ENCODE measurements around the gene NEK1. TPM values are rescaled to one million over a fixed set of nuclear protein-coding genes. Genes with fewer than 3 reads are reported as not detected.

The NEK1 gene
- total RNA-seq, 1 experiment from 2014 or later, result 12.3 TPM

- no peaks in the 10 kb centered on the region for H3K27me3 Mint-ChIP-seq (ENCODE audit: low read depth)
- Histone ChIP-seq H3K79me2 (ENCODE audit: insufficient read depth, low read length) (no peaks in the 10 kb centered on the region), H3K27me3 (ENCODE audit: insufficient read depth, low read length) (no peaks in the 10 kb centered on the region), H2BK15ac (ENCODE audit: low read depth, low read length) (no peak overlapping the region), H3K23me2 (ENCODE audit: insufficient read length, low read depth, low read length, poor library complexity, severe bottlenecking) (no peaks in the 10 kb centered on the region), H3K14ac (ENCODE audit: insufficient read depth, low read length) (no peak overlapping the region), H3K18ac (ENCODE audit: insufficient read length, low read depth, low read length) (no peak overlapping the region), H3T11ph (ENCODE audit: low read length) (no peak overlapping the region), H3K27ac (ENCODE audit: insufficient read length, low read depth, low read length) (no peak overlapping the region), H3K9ac (ENCODE audit: extremely low read depth, insufficient read length, low read length) (no peak overlapping the region), H2BK12ac (ENCODE audit: insufficient read length, low read depth, low read length) (no peak overlapping the region), H2BK120ac (ENCODE audit: low read depth, low read length, poor library complexity, severe bottlenecking) (no peak overlapping the region), H4K8ac (replicated peaks; ENCODE audit: insufficient read length, low read depth, low read length) (no peak overlapping the region), H3K4ac (ENCODE audit: low read depth, low read length) (no peak overlapping the region), H3K4me1 (ENCODE audit: insufficient read depth, low read length) (no peaks in the 10 kb centered on the region), H4K5ac (ENCODE audit: insufficient read length, low read depth, low read length) (no peak overlapping the region), H4K91ac (ENCODE audit: insufficient read length, low read depth, low read length) (no peak overlapping the region), H4K20me1 (ENCODE audit: control insufficient read depth, insufficient read depth, insufficient read length) (no peaks in the 10 kb centered on the region), H2BK5ac (ENCODE audit: insufficient read length, low read length) (no peak overlapping the region), H3K23ac (ENCODE audit: insufficient read length, low read depth, low read length) (no peak overlapping the region), H3K56ac (ENCODE audit: insufficient read length, low read depth, low read length) (no peak overlapping the region), H2AK5ac (ENCODE audit: insufficient read length, low read length) (no peak overlapping the region), H3K9me3 (ENCODE audit: control insufficient read depth, low read depth, low read length) (no peaks in the 10 kb centered on the region), H2AFZ (ENCODE audit: low read length) (no peak overlapping the region), H3K79me1 (ENCODE audit: insufficient read depth, low read depth, low read length, poor library complexity, severe bottlenecking) (no peaks in the 10 kb centered on the region), H2BK20ac (ENCODE audit: low read depth, low read length, poor library complexity, severe bottlenecking) (no peak overlapping the region), H3K4me2 (ENCODE audit: insufficient read depth, insufficient read length, low read length) (no peak overlapping the region)
- TF ChIP-seq CTCF (conservative IDR thresholded peaks at IDR 0.05), result no peak
- H3K4me1 Mint-ChIP-seq, result no peaks in the 10 kb centered on the region
- WGBS (ENCODE audit: extremely low coverage, insufficient read length, low lambda C conversion rate), result no CpG with 5 or more reads among the region's 4 CpGs
- no peak for DNase-seq
- H3K27ac Mint-ChIP-seq, result no peak overlapping the region
- peaks cover 20 to 29% of the 10 kb centered on the region in 2 experiments for H3K9me3 Mint-ChIP-seq
- H3K36me3 Mint-ChIP-seq (ENCODE audit: insufficient read depth in 1 of 3, low read depth in 3 of 3), result peaks cover 22 to 36% (median 32%) of the 10 kb centered on the region in 3 experiments
- H3K4me3 Mint-ChIP-seq, result no peak overlapping the region
Observed at GRCh38 chr4:169446824-169447223, 165.6 kb downstream of the NEK1 start.

Measured in H9 (cell line).